ENCODE results near the gene PRPSAP2.
"Not testable (repeated sequence)": the region's sequence is repeated elsewhere in the genome, so short reads cannot be mapped to it uniquely, and the experiment has no call there.

The PRPSAP2 gene, protein sequence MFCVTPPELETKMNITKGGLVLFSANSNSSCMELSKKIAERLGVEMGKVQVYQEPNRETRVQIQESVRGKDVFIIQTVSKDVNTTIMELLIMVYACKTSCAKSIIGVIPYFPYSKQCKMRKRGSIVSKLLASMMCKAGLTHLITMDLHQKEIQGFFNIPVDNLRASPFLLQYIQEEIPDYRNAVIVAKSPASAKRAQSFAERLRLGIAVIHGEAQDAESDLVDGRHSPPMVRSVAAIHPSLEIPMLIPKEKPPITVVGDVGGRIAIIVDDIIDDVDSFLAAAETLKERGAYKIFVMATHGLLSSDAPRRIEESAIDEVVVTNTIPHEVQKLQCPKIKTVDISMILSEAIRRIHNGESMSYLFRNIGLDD

DNA sequence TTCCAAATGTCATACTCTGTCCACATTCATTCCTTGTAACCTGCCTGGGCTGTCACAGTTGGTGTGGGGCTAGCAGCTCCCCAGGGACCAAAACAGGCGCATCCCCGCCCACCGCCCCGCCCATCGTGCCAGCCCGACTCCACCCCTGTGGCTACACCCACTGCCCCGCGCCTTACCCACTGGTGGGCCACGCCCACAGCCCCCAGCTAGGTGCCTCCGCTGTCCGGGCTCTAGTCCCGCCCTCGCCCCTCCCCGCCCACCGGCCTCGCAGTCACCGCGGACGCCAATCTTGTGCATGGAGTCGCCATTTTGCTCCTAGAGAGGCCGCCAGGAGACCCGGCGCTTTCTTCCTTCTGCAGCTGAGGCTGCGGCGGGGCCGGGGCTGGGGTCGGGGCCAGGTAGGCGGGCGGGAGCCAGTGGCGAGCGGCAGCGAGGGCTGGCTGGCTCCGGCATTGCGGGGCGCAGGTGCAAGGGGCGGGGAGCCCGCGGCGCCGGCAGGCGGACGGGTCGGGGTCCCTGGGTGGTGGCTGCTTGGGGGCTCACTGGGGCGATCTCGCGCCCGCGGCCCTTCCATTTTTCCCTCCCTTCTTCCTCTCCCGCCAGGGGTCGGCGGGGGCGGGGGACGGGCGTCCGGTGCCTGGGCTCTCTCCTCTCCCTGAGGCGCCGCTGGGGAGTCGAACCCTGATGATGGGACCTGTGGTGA lies at the start of gene PRPSAP2:
TSS of gene PRPSAP2 (plus strand) at position 268 of the 703 bp plus-strand sequence. CDS start 7,703 bp downstream, outside the sequence.
- peak; percentile 92 for DNase-seq

- not testable (repeated sequence) for DNase-seq
Measured at GRCh38 chr17:18815924-18816323, 42.0 kb upstream of the PRPSAP2 start.

DNA sequence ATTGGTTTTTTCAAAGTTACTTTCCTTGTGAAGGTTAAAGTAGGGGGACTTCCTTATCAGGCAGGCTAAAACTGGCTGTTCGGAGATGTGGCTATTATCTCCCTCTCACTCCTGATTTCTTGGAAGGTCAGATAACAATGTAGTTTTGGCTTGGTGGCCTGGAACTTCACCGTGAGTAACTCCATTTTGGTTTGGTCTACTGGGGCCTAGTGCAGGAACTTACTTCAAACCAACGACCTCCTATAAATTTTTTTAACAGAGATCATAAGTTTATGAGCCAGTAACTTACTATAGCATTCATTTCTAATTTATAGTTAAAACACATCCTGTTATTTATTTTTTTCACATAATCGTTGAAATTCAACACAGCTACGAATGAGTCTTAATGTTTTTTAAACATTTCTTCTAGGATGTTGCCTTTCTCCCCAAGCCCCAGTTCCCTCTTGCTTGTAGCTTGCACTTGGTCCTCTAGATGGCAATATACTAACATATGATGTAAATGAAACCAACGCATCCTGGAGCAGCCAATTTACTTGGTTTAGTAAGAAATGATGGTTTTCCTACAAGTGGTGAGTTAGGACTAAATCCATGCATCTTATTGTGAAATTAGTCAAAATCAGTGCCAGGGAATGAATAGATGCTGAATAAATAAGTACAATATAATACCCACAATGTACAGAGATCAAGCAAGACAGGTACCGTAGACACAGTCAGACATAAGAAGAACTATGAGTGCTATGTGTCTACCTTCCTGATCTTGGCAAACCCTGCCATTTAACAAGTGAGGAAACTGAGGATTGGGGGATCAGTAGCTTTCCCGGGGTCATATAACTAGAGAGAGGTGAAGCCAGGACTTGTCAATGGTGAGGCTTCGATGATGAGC lies 41.2 kb upstream of the PRPSAP2 start:
- peak; percentile 59 for DNase-seq

DNA sequence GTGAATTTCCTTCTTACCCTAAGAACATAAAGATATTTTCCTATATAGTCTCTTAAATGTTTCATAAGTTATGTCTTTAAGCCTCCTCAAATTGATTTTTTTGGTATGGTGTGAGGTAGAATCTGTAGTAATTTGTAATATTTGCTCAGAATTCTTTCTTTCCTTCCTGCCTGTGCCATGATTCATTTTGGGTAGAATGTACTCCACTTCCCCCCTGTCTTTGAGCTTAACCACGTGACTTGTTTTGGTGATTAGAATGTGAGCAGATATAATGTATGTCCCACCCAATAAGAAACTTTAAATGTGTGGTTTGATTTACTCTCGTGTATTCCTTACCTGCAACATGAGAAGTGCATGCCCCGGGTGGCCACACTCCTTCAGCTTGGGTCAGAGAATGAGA lies 36.5 kb upstream of the PRPSAP2 start:
- peak; percentile 11 for DNase-seq

GRCh38 chr17:18827613-18828012 lies 30.3 kb upstream of the PRPSAP2 start:
- not testable (repeated sequence) for DNase-seq

GRCh38 chr17:18848501-18848900 lies 9.4 kb upstream of the PRPSAP2 start:
- DNase-seq = no peak

GRCh38 chr17:18850679-18851078 lies 7.3 kb upstream of the PRPSAP2 start:
- no peak for DNase-seq

GRCh38 chr17:18851201-18851600 lies 6.7 kb upstream of the PRPSAP2 start:
- DNase-seq = no peak

DNA sequence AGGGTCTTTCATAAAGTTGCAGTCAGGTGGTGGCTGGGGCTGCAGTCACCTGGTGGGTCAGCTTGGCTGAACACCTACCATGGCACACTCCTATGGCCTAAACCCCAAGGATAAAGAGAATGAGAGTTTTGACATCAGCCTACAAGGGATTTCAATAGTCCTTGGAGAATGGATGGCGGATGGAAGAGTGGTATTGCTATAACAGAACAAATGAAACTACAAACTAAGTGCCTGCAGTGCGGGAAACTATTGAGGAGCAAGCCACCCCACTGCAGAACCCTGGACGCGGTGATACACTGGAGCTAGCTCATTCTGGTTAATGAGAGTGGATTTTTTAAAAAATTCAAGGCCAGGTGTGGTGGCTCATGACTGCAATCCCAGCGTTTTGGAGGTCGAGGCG lies 3.0 kb upstream of the PRPSAP2 start:
- DNase-seq = no peak

DNA sequence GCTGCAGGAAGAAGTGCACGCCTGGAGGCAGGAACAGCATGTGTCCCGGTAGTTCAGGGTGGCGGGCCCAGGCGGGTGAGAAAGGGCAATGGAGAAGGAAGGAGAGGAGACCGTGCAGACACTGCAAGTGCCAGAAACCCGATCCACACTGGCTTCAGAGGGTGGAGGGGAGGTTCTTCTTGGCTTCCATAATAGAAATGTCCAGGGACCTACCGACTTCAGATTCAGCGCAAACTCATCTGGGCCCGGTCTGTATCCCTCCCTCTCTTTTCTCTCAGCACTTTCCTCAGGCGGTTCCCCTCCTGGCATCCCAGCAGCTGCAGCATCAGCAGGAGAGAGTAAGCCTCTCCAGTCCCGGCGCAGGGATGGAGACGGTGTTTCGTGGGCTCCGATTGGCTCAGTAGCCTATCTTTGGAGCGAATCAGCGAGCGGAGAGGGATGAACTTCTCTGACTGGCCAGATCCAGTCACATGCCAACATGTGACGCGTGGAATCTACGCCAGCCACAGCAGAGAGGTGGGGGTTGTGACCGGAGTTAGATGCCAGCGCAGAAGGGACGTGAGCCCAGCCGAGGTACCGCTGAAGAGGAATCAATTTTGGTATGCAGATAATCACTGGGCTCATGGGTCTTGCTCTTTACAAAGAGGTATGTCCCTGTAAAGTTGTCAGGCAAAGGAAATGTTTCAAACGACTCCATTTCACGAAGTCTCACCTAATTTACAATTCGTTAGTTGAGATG lies 1.9 kb upstream of the PRPSAP2 start:
- peak; percentile 92 for DNase-seq

DNA sequence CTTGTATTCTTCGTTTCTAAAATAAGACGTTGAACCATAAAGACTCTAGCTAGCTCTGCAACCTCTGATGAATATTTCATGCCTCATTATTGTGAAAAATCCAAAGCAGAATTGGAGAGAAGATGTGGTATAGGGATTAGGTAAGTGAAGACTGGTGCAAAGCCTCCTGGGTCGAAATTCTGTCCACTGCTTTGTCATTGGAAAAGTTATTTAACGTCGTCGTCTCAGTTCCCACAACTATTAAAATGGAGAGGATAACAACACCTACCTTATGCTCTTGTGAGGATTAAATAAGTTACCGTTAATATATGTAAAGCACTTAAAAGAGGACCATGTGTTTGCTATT lies 1.4 kb upstream of the PRPSAP2 start:
- DNase-seq = peak; percentile 1

DNA sequence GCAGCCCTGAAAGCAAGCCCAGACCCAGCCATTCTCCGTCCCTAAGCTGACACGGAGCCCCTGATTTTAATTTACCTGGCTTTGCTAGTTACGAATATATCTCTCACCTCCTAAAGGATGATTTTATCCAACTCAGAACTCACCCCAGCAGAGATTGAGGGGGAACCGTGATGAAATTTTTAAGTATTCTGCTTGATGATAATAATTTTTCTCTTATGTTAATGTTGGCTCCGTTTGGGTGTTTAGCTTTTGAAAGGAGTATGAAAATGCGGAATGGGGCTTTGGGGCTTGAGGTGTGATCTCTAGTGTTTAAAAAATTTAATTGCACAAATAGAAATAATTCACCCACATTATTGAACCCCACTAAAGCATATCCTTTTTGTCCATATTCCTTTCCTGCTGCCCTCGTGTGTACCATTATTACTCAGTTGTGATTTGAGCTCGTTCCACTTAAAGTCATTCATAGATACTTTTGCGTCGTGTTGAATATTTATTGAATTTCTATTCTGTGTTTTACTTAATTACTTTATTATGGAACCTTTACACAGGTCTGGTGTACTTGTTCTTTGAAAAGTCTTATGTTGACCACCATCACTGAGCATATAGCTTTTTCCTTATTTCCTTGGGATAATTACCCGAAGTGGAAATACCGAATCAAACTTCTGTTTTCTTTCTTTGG lies 775 bp downstream of the PRPSAP2 start:
- DNase-seq = no peak

DNA sequence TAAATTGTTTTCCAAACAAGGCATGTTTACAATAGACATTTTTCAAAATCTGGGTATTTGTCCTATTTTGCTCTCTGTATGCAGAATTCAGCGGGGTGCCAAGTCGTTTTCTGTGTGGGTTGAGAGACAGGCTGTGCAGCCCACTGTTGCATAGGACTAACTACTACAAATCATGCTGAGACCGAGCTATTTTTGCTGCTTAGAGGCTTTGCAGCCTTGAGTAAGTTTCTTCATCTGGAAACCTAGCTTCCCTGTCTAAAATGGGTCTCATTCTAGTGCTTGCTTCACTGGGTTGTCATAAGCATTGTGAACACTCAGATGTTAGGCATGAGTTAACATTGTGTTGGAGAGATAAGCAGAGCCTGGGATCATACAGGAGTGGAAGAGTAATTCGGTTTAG lies 1.3 kb downstream of the PRPSAP2 start:
- peak; percentile 32 for DNase-seq

GRCh38 chr17:18860161-18860972 lies 2.4 kb downstream of the PRPSAP2 start:
- DNase-seq = peak; percentile 65

- DNase-seq = no peak
Measured at GRCh38 chr17:18862011-18862410, 4.1 kb downstream of the PRPSAP2 start.

GRCh38 chr17:18864996-18865395 lies 7.1 kb downstream of the PRPSAP2 start:
- not testable (repeated sequence) for DNase-seq

GRCh38 chr17:18866866-18867813 lies 9.2 kb downstream of the PRPSAP2 start:
- no peak for DNase-seq

DNA sequence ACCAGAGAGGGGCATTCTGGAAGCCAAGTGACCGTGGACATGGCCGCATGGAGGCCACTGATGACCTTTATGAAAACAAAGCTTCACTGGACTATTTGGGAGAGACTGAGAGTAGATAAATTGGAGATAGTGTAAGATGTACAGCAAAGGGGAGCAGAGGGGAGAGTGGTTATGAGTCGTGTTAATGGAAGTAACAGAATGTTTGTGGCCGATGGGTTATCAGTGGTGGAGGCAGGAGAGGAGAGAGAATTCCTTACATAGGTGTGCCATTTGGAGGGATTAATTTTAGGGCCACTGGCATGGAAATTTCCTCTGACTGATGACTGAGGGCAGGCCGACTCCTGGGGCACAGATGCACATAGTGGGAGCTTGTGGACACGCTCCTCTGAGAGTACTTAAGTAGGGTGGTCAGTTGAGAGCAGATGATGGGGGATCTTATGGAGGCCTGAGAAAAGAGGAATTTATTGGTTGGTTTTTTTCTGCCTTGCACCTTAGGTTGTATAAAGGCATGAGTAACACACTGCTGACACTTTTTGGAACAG lies 19.2 kb downstream of the PRPSAP2 start:
- peak; percentile 29 for DNase-seq

GRCh38 chr17:18888766-18889290 lies 30.9 kb downstream of the PRPSAP2 start:
- DNase-seq = no peak

Data from HCEC 1CT (cell line).